Stomach (tissue), 4 donors: Measurements from ENCODE around the gene RAB40B.

ENCODE experiments used
- CTCF ChIP-seq, 7 experiments: fragments of 450-650 bp in 4 of 7; fragments of 200-600 bp in 3 of 7; sonication (generic) in 3 of 7; IDR thresholded peaks; one replicate each; pipeline ENCODE4 v1.5.1; 2016 to 2019; ENCODE audit warnings: antibody characterized with exemption in 7 of 7, control low read depth in 2 of 7, mild to moderate bottlenecking in 1 of 7
- EP300 ChIP-seq: sonication (generic); formaldehyde crosslinking; IDR thresholded peaks from one replicate; pipeline ENCODE4 v1.6.1; 2017; ENCODE audit warnings: antibody characterized with exemption

- no peak for TF ChIP-seq EP300
- TF ChIP-seq CTCF (IDR thresholded peaks at IDR 0.05), result no peak
These were observed 27.9 kb upstream of the RAB40B start for GRCh38 chr17:82726427-82726826.
